HEK293T (cell line): ENCODE measurements around the gene PSMB4.

ENCODE experiments used
- BHLHE40 ChIP-seq: fragments of 450-650 bp; IDR thresholded peaks from 2 replicates; pipeline ENCODE4 v1.6.1; 2016; ENCODE audit warnings: mild to moderate bottlenecking, moderate library complexity, borderline replicate concordance
- CTBP1 ChIP-seq: fragments of 450-650 bp; IDR thresholded peaks from 2 replicates; pipeline ENCODE4 v1.6.1; 2016; ENCODE audit warnings: borderline replicate concordance
- FOXK2 ChIP-seq: fragments of 450-650 bp; IDR thresholded peaks from 2 replicates; pipeline ENCODE4 v1.6.1; 2016; ENCODE audit warnings: mild to moderate bottlenecking
- FOXM1 ChIP-seq: fragments of 450-650 bp; IDR thresholded peaks from 2 replicates; pipeline ENCODE4 v1.6.1; 2017; ENCODE audit warnings: mild to moderate bottlenecking, borderline replicate concordance
- HDGF ChIP-seq: fragments of 450-650 bp; IDR thresholded peaks from 2 replicates; pipeline ENCODE4 v1.6.1; 2017; ENCODE audit warnings: antibody characterized with exemption, borderline replicate concordance
- NFRKB ChIP-seq: fragments of 450-650 bp; IDR thresholded peaks from 2 replicates; pipeline ENCODE4 v1.6.1; 2016; ENCODE audit warnings: mild to moderate bottlenecking, moderate library complexity
- SP1 ChIP-seq: fragments of 450-650 bp; IDR thresholded peaks from 2 replicates; pipeline ENCODE4 v1.6.1; 2017
- SUZ12 ChIP-seq: fragments of 450-650 bp; IDR thresholded peaks from 2 replicates; pipeline ENCODE4 v1.6.1; 2016; ENCODE audit warnings: mild to moderate bottlenecking
- TARDBP ChIP-seq: fragments of 450-650 bp; IDR thresholded peaks from 2 replicates; pipeline ENCODE4 v1.6.1; 2016
- ZNF384 ChIP-seq: fragments of 450-650 bp; IDR thresholded peaks from 2 replicates; pipeline ENCODE4 v1.6.1; 2016

- TF ChIP-seq FOXM1 (no peak), FOXK2 (no peak), SUZ12 (no peak), SP1 (no peak), HDGF (no peak), TARDBP (no peak), BHLHE40 (no peak), CTBP1 (no peak), ZNF384 (no peak), NFRKB (no peak)
Measured at GRCh38 chr1:151368393-151369301, 30.7 kb upstream of the PSMB4 start.
